Central memory CD8-positive, alpha-beta T cell (primary cell): Measurements from ENCODE around the gene MMP24OS.
"Not testable (repeated sequence)": the region's sequence is repeated elsewhere in the genome, so short reads cannot be mapped to it uniquely, and the experiment has no call there.

ENCODE experiments used
- ATAC-seq: fragments of 150-1000 bp; cut with Tn5 transposase; replicated peaks from 2 replicates; pipeline ENCODE4 v1.10.0; 2022; ENCODE audit warnings: mild to moderate bottlenecking, moderate FRiP score, moderate number of reproducible peaks; ENCODE audit not compliant: poor library complexity, severe bottlenecking; ENCODE audit errors: extremely low read depth
- DNase-seq, 2 donors: peaks; one replicate each; pipeline ENCODE4 v3.0.0; 2021; ENCODE audit warnings: low spot score in 2 of 2
- H3K27ac Mint-ChIP-seq: one replicate; pipeline ENCODE4 v1.8.0; 2022; ENCODE audit warnings: low read depth, mild to moderate bottlenecking, moderate library complexity, mixed read lengths
- H3K27me3 Mint-ChIP-seq: one replicate; pipeline ENCODE4 v1.8.0; 2022; ENCODE audit warnings: mixed read lengths
- H3K36me3 Mint-ChIP-seq: one replicate; pipeline ENCODE4 v1.8.0; 2022; ENCODE audit warnings: mild to moderate bottlenecking, moderate library complexity, mixed read lengths; ENCODE audit not compliant: insufficient read depth
- H3K4me1 Mint-ChIP-seq: one replicate; pipeline ENCODE4 v1.8.0; 2022; ENCODE audit warnings: mixed read lengths
- H3K4me3 Mint-ChIP-seq: one replicate; pipeline ENCODE4 v1.8.0; 2022; ENCODE audit warnings: mild to moderate bottlenecking, moderate library complexity, mixed read lengths
- H3K9me3 Mint-ChIP-seq: one replicate; pipeline ENCODE4 v1.8.0; 2022; ENCODE audit warnings: mixed read lengths

The MMP24OS gene

GRCh38 chr20:35254448-35254999, 23.4 kb downstream of the MMP24OS start:
- Mint-ChIP-seq H3K36me3 (peaks cover 12% of the 10 kb centered on the region), H3K27ac (peak overlapping the region; percentile 73), H3K4me1 (peaks cover 26% of the 10 kb centered on the region), H3K27me3 (no peaks in the 10 kb centered on the region), H3K4me3 (no peak overlapping the region), H3K9me3 (no peaks in the 10 kb centered on the region)
- no peak for DNase-seq
- no peak for ATAC-seq

DNA sequence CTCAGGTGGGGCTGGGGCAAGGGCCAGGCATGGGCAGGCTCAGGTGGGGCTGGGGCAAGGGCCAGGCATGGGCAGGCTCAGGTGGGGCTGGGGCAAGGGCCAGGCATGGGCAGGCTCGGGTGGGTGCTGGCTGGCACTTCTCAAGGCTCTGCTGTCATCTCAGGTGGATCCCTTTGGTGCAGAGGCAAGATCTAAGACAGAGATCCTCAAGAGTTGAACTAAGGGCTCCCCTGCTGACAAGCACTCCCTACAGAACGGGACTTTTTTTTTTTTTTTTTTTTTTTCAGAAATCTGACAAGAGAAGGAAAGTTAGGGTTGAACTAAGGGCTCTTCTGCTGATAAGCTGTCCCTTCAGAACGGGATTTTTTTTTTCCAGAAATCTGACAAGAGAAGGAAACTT, 24.9 kb downstream of the MMP24OS start:
- Mint-ChIP-seq H3K4me3 (no peak overlapping the region), H3K27ac (peak overlapping the region; percentile 99), H3K36me3 (peaks cover 8% of the 10 kb centered on the region), H3K9me3 (no peaks in the 10 kb centered on the region), H3K27me3 (no peaks in the 10 kb centered on the region), H3K4me1 (peaks cover 26% of the 10 kb centered on the region)
- no peak for ATAC-seq
- no peak for DNase-seq

- not testable (repeated sequence) for H3K27me3 Mint-ChIP-seq, DNase-seq, H3K9me3 Mint-ChIP-seq, H3K36me3 Mint-ChIP-seq
- ATAC-seq: peak; percentile 5
- Mint-ChIP-seq H3K4me3 (peak overlapping the region; percentile 75), H3K4me1 (peaks cover 26% of the 10 kb centered on the region), H3K27ac (peak overlapping the region; percentile 99)
These were observed 25.3 kb downstream of the MMP24OS start for GRCh38 chr20:35252598-35252997.

- DNase-seq (peak; percentile 31 to 60), ATAC-seq (peak; percentile 97)
- Mint-ChIP-seq H3K4me3 (peak overlapping the region; percentile 75), H3K27me3 (no peaks in the 10 kb centered on the region), H3K27ac (peak overlapping the region; percentile 99), H3K9me3 (no peaks in the 10 kb centered on the region), H3K4me1 (peaks cover 26% of the 10 kb centered on the region), H3K36me3 (peaks cover 5% of the 10 kb centered on the region)
These were observed 25.9 kb downstream of the MMP24OS start for GRCh38 chr20:35252037-35252461.

GRCh38 chr20:35251613-35251940, 26.3 kb downstream of the MMP24OS start:
- peak overlapping the region; percentile 75 for H3K4me3 Mint-ChIP-seq
- H3K27ac Mint-ChIP-seq: peak overlapping the region; percentile 99
- ATAC-seq (no peak), DNase-seq (no peak)
- peaks cover 26% of the 10 kb centered on the region for H3K4me1 Mint-ChIP-seq
- H3K9me3 Mint-ChIP-seq: no peaks in the 10 kb centered on the region
- H3K27me3 Mint-ChIP-seq: no peaks in the 10 kb centered on the region
- H3K36me3 Mint-ChIP-seq: peaks cover 5% of the 10 kb centered on the region

GRCh38 chr20:35248641-35249475, 29.1 kb downstream of the MMP24OS start:
- H3K27ac Mint-ChIP-seq: no peak overlapping the region
- H3K4me1 Mint-ChIP-seq: peaks cover 26% of the 10 kb centered on the region
- DNase-seq: no peak
- peaks cover 5% of the 10 kb centered on the region for H3K36me3 Mint-ChIP-seq
- no peak for ATAC-seq
- H3K4me3 Mint-ChIP-seq: no peak overlapping the region
- no peaks in the 10 kb centered on the region for H3K9me3 Mint-ChIP-seq
- H3K27me3 Mint-ChIP-seq: no peaks in the 10 kb centered on the region

DNA sequence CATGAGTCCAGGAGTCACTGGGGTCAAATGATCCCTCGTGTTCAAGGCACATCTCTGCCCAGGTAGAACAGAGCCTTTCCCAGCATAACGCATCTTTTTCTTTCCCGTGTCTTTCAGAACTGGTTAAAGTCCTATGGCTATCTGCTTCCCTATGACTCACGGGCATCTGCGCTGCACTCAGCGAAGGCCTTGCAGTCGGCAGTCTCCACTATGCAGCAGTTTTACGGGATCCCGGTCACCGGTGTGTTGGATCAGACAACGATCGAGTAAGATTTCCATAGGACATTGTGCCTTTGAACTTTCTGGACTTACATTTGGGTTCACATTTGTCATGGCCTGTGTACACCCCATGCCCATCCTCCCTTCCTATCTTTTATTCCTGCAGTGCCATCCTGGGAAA, 31.2 kb downstream of the MMP24OS start:
- Mint-ChIP-seq H3K9me3 (no peaks in the 10 kb centered on the region), H3K36me3 (no peaks in the 10 kb centered on the region), H3K4me1 (peaks cover 15% of the 10 kb centered on the region), H3K27me3 (no peaks in the 10 kb centered on the region), H3K27ac (no peak overlapping the region), H3K4me3 (no peak overlapping the region)
- no peak for DNase-seq
- ATAC-seq: no peak

DNA sequence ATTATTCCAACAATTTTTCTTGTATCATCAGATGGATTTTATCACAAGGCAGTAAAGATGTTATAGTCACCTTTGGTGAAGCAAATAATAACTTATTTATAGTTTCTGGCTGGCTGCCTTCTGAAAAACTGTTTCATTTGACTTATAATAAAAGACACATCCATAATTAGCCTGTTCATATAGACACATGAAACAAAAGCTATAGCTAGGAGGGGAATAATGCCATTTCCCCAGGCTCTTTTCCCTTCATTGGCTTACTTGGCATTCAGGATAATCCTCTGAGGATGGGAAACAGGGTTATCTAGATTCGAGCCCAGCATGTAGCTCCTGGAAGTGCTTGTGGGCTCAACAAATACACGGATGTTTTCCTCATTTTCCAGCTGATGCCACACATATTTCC, 33.9 kb downstream of the MMP24OS start:
- no peak for ATAC-seq
- Mint-ChIP-seq H3K4me1 (peaks cover 5% of the 10 kb centered on the region), H3K36me3 (no peaks in the 10 kb centered on the region), H3K4me3 (no peak overlapping the region), H3K9me3 (no peaks in the 10 kb centered on the region), H3K27ac (no peak overlapping the region), H3K27me3 (no peaks in the 10 kb centered on the region)
- DNase-seq: no peak

GRCh38 chr20:35243317-35243716, 34.6 kb downstream of the MMP24OS start:
- ATAC-seq: no peak
- Mint-ChIP-seq H3K9me3 (no peaks in the 10 kb centered on the region), H3K27ac (no peak overlapping the region), H3K4me1 (peaks cover 5% of the 10 kb centered on the region), H3K4me3 (no peak overlapping the region), H3K27me3 (no peaks in the 10 kb centered on the region), H3K36me3 (no peaks in the 10 kb centered on the region)
- DNase-seq: no peak

DNA sequence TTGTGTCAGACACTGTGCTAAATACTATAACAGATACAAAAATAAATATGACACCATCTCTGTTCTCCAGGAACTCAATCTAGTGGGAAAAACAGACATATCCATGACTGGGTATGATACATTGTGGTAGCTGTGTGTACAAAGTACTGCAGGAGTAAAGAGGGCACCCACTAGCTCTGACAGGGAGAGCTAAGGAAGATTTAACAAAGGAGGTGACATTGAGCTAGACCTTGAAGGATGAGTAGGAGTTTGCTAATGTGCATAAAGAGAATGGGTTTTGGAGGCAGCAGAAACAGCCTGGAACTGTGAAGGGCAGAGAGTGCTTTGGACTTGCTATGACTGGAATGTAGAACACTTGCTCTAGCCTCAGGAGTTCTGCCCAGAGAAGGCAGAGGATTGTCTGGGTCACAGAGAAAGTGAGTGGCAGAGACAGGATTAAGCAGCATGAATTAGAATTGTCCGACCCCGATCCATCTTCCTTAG, 37.1 kb downstream of the MMP24OS start:
- Mint-ChIP-seq H3K9me3 (no peaks in the 10 kb centered on the region), H3K4me3 (no peak overlapping the region), H3K27ac (no peak overlapping the region), H3K36me3 (no peaks in the 10 kb centered on the region), H3K27me3 (no peaks in the 10 kb centered on the region), H3K4me1 (peaks cover 5% of the 10 kb centered on the region)
- ATAC-seq (no peak), DNase-seq (no peak)

DNA sequence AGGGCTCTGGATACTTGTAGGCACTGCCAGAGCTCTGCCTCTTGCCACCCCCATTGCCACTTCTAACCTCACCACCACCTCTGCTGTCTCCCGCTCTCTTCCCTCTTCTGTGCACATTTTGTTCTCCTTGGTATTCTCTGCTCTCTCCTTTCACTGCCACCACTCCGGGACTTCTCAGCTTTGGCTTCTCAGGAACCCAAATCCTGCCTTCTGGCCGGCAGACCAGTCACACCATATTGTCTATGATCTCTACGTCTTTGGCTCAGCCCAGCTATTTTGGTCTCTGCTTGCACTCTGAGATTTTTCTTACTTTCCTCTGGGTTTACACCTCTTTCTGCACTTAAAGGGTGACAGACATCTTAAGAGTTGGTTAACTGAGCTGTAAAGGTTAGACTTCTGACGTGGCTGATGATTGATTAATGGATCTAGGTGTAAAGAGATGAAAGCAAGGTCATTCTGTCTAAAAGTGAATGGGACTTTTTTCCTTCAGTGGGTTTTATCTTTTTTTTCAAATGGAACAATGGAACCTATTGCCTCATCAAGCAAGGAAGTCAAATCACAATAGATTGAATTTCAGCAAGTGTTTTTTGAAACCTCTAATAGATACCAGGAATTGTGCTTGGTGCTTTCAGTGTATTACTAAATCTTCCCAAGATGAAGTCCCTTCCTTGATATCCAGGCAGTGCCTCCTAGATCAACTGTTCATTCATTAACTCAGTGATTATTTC, 37.7 kb downstream of the MMP24OS start:
- no peak for ATAC-seq
- H3K36me3 Mint-ChIP-seq: no peaks in the 10 kb centered on the region
- peak overlapping the region; percentile 5 for H3K27ac Mint-ChIP-seq
- no peaks in the 10 kb centered on the region for H3K9me3 Mint-ChIP-seq
- no peak for DNase-seq
- H3K4me1 Mint-ChIP-seq: peaks cover 5% of the 10 kb centered on the region
- no peak overlapping the region for H3K4me3 Mint-ChIP-seq
- H3K27me3 Mint-ChIP-seq: no peaks in the 10 kb centered on the region

GRCh38 chr20:35238735-35239134, 39.2 kb downstream of the MMP24OS start:
- ATAC-seq (no peak), DNase-seq (no peak)
- Mint-ChIP-seq H3K27ac (no peak overlapping the region), H3K9me3 (no peaks in the 10 kb centered on the region), H3K36me3 (peaks cover 6% of the 10 kb centered on the region), H3K4me1 (peaks cover 5% of the 10 kb centered on the region), H3K27me3 (no peaks in the 10 kb centered on the region), H3K4me3 (no peak overlapping the region)

DNA sequence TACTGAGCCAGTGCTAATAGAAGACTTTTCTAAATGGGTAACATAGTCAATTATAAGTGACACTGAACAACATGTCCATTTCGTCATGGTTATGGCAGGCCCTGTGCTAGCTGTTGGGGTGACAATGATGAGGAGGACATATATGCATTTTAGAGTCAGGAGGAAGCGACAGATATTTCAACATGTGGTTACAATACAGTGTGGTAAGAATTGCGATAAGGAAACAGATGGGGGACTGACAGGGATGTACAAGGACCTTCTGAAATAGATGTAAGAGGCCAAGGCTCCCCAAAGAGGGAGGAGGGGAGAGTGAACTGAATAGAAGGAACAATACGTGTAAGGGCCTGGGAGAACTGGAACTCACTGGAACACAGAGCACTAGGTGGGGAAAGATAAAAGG, 39.8 kb downstream of the MMP24OS start:
- H3K27me3 Mint-ChIP-seq: no peaks in the 10 kb centered on the region
- H3K9me3 Mint-ChIP-seq: no peaks in the 10 kb centered on the region
- H3K36me3 Mint-ChIP-seq: peaks cover 6% of the 10 kb centered on the region
- ATAC-seq: no peak
- no peak overlapping the region for H3K27ac Mint-ChIP-seq
- H3K4me1 Mint-ChIP-seq: peaks cover 5% of the 10 kb centered on the region
- H3K4me3 Mint-ChIP-seq: no peak overlapping the region
- no peak for DNase-seq
